Measurements from ENCODE around the gene TNS2.

The TNS2 gene

DNA sequence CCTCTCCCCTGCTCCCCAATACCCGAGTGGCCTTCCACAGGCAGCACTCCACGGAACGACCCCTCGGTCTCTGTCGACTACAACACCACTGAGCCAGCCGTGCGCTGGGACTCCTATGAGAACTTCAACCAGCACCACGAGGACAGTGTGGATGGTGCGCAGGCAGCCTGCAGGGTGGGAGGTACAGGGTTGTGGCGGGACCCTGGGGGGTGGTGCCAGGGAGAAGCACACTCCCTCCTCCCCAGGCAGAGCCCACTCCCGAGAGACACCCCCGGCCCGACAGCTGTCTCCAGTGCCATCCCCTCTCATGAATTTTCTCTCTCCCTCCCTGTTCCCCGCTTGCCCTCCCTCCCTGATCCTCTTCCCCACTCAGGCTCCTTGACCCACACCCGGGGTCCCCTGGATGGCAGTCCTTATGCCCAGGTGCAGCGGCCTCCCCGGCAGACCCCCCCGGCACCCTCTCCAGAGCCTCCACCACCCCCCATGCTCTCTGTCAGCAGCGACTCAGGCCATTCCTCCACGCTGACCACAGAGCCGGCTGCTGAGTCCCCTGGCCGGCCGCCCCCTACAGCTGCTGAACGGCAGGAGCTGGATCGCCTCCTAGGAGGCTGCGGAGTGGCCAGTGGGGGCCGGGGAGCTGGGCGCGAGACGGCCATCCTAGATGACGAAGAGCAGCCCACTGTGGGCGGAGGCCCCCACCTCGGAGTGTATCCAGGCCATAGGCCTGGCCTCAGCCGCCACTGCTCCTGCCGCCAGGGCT, 9.0 kb downstream of the TNS2 start:
- no peak for DNase-seq

DNA sequence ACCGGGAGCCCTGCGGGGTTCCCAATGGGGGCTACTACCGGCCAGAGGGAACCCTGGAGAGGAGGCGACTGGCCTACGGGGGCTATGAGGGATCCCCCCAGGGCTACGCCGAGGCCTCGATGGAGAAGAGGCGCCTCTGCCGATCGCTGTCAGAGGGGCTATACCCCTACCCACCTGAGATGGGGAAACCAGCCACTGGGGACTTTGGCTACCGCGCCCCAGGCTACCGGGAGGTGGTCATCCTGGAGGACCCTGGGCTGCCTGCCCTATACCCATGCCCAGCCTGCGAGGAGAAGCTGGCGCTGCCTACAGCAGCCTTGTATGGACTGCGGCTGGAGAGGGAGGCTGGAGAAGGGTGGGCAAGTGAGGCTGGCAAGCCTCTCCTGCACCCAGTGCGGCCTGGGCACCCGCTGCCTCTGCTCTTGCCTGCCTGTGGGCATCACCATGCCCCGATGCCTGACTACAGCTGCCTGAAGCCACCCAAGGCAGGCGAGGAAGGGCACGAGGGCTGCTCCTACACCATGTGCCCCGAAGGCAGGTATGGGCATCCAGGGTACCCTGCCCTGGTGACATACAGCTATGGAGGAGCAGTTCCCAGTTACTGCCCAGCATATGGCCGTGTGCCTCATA, 9.7 kb downstream of the TNS2 start:
- no peak for DNase-seq

DNA sequence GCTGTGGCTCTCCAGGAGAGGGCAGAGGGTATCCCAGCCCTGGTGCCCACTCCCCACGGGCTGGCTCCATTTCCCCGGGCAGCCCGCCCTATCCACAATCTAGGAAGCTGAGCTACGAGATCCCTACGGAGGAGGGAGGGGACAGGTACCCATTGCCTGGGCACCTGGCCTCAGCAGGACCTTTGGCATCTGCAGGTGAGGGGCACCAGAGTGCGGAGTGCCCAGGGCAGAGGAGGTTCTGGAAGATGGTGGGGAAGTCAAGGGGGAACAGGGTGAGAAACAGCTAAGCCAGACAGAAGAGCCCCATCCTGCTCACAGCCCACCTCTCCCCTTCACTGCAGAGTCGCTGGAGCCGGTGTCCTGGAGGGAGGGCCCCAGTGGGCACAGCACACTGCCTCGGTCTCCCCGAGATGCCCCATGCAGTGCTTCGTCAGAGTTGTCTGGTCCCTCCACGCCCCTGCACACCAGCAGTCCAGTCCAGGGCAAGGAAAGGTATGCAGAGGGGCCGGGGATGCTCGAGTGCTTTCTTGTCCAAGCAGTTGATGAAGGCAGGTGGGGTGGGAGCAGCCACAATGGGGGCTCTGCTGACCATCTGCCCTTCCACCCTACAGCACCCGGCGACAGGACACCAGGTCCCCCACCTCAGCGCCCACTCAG, 10.3 kb downstream of the TNS2 start:
- no peak for DNase-seq

DNA sequence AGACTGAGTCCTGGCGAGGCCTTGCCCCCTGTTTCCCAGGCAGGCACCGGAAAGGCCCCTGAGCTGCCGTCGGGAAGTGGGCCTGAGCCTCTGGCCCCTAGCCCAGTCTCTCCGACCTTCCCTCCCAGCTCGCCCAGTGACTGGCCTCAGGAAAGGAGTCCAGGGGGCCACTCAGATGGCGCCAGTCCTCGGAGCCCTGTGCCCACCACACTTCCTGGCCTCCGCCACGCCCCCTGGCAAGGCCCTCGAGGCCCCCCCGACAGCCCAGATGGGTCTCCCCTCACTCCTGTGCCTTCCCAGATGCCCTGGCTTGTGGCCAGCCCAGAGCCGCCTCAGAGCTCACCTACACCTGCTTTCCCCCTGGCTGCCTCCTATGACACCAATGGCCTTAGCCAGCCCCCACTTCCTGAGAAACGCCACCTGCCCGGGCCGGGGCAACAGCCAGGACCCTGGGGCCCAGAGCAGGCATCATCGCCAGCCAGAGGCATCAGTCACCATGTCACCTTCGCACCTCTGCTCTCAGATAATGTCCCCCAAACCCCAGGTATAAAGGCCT, 10.9 kb downstream of the TNS2 start:
- no peak for DNase-seq

DNA sequence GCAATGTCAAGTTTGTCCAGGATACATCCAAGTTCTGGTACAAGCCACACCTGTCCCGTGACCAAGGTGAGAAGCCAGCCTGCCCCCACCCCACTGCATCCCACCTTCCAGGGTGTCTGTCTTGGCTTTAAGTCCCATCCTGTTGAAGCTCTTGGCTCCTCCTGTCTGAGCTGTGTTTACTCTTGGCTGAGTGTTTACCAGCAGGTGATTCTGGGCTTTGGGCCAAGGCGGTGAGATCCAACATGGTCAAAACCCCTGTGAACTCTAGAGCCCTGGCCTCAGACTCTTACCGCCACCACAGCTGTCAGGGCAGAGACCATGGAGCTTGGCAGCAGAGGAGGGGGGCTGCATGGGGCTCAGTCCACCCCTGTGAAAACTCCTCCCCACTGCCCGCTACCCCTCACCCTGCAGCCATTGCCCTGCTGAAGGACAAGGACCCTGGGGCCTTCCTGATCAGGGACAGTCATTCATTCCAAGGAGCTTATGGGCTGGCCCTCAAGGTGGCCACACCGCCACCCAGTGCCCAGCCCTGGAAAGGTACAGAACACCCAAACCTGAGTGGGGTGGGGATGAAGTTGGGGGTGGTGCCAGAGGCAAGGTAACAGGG, 11.6 kb downstream of the TNS2 start:
- no peak for DNase-seq

DNA sequence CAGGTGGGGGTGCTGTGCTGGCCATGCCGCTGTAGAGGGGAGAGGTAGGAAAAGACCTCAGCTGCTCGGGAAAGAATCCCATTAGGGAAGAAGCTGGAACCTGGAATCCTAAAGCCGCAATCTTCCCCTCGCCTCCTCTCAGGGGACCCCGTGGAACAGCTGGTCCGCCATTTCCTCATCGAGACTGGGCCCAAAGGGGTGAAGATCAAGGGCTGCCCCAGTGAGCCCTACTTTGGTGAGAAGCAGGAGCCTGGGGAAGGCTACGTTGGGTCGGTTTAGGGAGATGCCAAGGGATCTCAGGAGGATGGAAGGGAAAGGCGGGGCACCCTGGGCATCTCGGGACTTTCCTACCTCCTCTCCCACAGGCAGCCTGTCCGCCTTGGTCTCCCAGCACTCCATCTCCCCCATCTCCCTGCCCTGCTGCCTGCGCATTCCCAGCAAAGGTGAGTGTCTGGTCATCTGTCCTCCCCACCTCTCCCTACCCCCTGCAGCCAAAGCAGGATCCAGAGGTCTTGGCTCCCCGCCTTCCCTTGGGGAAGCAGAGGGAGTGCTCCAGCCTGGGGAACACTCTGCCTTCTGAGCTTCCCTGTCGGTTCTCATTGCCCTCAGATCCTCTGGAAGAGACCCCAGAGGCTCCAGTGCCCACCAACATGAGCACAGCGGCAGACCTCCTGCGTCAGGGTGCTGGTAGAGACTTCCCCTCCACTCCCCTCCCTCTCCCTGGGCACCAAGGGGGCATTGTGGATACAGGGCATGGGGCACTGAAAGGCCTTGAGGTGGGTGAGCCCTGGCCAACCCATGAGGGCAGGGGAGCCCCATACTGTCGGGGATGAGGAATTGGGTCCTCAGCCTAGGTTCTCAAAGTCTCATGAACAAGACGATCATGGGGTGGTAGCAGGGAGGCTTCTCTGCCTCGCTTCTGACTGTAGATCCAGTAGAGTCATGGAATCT, 12.4 kb downstream of the TNS2 start:
- DNase-seq: no peak

DNA sequence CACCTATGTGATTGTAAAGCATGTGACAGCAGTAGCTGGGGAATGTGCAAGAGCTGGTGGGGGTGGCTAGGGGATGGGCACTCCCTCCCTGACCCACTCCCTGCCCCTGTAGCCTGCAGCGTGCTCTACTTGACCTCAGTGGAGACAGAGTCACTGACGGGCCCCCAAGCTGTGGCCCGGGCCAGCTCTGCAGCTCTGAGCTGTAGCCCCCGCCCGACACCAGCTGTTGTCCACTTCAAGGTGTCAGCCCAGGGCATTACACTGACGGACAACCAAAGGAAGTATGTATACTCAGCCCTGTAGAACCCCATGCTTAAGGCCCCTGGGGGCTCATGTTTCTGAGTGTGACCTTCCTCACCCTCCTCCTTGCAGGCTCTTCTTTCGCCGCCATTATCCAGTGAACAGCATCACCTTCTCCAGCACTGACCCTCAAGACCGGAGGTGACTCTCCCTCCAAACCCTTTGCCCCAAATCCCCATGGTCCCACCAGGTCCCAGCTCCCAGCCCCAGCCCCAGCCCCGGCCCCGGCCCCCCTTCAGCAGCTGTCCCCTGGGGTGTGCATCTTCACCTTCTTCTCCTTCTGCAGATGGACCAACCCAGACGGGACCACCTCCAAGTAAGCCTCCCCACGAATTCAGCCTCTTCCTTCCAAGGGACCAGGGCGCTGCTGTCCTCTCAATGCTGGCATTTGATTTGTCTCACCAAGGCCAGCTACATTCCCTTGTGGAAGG, 13.3 kb downstream of the TNS2 start:
- no peak for DNase-seq

DNA sequence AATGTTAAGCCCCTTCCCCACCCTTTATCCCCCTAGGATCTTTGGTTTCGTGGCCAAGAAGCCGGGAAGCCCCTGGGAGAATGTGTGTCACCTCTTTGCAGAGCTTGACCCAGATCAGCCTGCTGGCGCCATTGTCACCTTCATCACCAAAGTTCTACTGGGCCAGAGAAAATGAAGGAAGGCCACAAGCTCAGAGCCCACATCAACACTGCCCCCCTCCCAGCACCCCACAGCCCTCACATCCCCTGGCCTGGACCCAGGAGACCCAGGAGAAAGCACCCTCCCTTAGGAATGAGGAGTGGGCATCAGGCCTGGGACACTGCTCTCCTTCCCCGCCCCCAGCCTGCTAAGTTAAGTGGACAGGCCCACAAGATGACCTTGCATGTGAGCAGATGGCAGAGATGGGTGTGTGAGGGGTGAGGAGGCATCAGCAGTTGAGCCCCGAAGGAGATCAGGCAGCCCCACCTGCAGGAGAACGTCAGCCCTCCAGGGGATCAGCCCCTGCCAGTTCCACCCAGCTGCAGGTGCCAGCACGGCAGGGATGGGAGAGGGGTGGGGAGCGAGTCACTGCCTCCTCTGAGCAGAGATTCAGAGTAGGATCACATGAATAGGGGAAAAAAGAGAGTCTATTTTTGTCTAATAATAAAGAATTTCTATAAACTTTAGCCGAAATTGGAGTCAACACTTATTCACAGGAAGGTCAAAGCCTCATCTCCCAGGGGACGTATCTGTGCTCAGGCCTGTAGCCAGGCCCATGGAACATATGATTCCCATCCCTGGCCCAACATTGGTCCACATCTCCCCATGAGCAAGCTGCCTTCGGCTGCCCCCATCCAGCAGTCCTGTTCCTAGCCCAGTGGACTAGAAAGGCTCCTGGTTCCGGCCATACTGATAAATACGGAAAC, 14.1 kb downstream of the TNS2 start:
- DNase-seq: no peak

DNA sequence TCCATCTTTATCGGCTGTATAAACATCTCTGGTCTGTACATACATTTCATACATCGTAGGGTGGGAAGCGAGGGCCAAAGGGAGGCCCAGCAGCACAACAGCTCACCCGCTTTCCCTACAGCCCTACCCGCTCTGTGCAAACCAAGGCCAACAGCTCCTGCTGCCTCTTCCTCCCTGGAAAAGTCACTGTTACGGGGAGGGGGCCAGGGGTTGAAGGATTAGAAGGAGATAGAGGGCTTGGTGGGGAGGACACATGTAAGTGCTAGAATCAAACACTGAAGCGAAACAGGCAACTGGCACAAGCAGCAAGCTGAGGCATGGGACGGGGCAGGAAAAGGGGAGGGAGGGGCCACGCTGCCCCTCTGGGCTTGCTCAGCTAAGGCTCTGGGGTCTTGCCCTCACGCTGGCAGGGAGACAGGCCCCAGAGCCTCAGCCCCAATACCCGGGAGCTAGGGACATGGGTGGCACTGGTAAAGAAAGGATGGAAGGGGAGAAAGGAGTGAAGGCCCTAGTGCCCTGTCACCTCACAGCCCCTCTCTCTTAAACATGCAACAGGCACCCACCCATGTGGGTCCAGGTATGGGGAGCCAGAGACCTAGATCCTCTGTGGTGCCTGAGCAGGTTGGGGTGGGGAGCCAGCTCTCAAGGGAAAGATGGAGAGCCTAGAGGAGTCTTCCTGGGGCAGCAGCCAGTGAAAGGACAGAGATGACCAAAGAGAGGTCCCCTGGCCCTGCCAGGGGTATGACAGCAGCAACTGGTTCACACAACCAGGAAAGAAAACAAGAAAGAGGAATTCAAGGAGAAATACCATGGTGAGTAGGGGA, 15.0 kb downstream of the TNS2 start:
- no peak for DNase-seq

DNA sequence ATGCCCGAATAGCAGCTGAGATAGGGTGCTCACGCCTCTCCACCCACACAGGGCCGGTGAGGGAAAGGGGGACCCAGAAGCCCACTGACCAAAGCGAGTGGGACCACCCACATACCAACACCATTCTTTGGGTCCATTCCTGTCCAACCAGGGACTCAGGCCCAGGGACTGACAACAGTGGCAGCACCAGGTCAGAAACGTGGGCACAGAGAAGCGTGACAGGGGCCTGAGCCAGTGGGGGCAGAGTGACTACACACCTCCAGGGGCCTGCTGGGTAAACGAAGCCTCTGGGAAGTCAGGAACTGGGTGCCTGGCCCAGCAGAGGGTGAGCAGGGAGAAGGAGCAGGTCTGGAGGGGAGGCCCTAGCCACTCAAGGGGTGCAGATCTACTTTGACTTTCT, 15.6 kb downstream of the TNS2 start:
- DNase-seq: no peak

DNA sequence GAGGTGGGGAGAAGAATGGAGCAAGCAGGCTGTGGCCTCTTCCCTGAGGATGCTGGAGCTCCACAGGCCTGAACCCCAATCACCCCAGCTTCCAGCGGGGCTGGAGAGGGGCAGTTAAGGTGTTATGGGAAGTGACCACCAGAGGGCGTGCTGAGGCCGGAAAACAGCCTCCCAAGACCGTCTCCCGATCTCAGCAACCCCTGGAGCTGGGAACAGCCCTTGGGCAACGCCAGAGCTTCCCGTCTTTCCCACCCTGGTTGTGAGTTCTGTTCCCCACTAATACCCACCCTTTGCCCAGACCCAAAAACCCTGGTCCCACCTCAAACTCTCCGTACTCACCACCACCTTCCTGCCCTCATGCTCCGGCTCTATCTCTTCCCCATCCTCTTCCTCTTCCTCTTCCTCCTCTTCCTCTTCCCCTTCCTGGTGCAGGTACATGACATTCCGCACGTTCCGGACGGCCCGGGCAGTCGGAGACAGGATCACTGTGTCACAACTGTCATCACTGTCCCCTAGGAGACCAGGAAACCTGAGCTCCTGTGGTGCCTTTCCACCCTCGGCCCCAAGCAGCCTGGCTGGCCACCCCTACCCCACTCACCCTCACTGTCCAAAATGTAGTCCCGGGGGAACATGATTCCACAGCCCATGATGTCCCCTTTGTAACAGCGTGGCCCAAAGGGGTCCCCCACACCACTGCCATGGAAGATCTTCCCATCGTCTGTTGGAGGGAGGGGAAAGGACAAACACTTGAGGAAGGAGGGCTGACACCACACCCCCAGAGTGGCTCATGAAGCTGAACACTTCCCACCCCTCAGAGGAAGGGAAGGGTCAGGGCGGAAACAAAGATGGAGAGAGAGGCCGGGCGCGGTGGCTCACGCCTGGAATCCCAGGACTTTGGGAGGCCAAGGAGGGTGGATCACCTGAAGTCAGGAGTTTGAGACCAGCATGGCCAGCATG, 16.4 kb downstream of the TNS2 start:
- peak; percentile 37 for DNase-seq

DNA sequence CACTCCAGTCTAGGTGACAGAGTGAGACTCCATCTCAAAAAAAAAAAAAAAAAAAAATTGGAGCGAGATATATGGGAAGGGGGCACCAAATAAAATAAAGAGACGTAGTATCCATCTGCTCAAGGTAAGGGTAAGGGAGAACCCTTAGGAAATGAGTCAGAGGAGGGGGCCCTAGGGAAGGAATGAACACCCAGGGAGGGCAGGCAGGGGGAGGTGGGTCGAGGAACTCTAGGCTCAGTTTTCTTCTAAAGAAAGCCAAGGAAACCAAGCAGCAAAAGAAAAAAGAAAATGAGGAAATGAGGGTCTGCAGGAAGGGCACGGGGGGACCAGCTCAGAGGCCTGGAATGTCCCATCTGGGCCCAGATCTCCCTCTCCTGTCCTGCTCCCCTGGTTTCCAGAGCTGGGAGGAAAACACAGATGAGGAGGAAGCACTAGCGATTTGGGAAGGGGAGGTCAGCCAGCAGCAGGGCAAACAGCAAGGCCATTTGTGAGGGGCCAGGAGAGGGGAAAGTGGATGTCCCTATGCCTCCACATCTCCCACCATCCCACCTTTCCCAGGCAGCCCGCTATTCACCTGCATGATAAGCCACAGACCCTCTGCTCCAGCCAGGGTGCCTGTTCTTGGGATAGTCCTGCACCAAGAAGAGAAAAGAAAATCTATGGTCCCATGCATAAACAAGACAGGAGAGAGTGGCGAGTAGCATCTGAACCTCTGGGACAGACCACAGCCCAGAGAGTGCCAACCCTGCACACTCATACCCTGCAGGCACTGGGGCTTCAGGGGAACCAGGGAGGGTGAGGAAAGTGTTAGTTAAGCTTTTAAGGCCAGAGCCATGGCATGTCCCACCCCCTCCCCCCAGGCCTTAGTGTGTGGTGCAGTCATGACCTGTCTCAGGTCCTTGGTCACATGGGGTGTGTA, 17.5 kb downstream of the TNS2 start:
- no peak for DNase-seq

DNA sequence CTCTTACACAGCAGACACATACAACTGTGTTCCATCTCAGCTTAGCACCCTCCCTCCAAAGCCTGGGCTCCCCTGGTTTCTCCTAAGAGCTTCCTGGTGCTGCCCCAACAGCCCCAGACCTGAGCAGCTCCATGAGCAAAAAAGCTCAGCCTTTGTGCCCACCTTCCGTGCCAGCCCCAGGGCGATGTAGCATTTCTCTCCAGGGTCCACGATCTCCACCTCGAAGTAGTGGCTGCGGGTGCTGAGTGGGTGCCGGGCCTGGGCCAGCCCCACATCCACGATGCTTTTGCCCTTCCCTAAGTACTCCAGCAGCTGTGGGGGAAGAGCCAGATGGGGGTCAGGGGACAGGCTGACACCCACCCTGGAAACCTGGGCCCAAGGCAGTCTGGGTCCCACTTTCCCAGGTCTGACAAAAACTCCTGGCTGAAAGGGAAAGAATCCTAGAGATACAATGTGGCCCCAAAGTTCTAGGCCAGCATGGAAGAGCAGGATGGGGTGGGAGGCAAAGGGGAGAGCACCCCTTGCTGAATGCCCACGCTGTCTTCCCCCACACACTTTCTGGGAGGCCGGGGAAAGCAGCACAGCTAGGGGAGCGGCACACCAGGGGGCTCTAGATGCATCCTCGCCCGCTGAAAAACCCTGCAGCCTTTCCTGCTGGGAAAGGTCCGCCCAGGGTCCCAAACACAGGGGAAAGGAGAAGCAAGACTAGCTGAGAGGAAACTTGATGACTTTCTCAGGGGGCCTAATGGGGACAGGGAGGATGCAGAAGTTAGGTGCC, 18.3 kb downstream of the TNS2 start:
- no peak for DNase-seq

DNA sequence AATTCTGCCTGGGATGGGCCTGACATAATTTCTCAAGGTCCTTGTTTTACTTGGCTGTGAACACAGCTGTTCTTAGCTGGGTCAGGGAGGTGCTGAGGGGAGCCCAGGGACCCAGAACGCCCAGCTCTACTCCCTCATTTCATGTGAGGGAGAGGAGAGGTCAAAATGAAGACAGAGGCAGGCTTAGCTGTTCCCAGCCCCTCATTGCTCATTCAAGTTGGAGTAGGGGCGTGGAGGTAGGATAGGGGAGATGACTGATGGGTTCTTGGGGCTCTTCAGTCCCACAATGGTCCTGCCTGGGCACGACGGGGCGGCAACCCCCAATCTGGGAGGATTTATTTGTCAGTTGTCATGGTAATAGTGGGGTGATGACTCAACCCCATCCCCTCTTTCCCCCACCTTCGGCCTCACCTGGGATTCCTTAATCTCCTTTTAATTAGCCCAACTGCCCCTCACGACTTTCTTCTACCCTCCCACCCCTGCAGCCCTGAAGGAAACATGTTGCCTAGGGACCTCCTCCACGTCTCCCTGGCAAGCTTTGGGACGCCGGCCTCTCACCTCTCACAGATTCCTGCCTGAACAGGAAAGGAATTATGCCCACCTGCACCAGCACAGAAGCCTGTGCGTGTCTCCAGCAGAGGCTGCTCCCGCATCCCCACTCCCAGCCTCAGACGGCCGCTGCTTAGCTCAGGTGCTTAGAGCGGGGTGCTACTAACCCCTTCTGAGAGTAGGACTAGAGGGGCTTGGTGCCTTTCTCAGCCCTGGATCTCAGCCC, 19.1 kb downstream of the TNS2 start:
- no peak for DNase-seq

DNA sequence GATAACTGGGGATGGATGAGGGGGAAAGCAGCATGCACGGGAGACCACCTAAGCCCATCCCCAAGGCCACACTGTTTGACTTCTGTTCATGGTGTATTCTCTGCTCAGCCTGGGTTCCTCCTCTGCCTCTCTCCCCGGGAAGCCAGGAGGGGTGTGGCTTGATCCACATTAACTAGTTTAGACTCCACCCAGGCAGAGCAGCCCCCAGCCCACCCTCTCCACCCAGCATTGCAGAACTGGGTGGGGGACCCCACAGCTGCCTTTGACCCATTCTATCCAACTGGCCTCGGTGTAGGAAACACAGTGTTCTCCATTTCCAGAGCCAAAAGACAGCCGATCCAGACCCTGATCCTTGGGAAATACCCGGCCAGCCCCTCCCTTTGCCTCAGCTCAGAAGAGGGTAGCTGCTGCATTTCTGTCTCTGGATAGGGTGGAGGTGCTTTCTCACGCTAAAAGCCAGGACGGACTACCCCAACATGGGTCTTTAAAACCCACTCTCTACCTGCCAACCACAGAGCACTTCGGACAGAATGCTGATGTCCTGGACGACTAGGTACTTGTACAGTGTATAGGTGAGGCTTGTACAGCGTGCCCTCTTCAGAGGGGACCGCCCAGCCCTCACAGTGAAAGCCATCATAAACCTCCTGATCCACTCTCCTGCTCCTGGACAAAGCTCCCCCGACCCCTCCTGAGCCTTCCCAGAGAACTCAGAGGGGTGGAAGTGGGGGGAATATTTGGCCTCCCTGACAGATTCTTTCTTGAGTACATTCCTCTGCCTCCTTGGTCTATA, 20.0 kb downstream of the TNS2 start:
- no peak for DNase-seq

All from NCI-H2227 treated with DMSO at 0.1 percent for 48 hours (cell line).